HCT116 (cell line): ENCODE results near the gene CYP2A6. TPM values are rescaled to one million over a fixed set of nuclear protein-coding genes. Genes with fewer than 3 reads are reported as not detected.

Experiments used
- ATAC-seq: fragments of 200-7000 bp; cut with Tn5 transposase; 2 replicates; pipeline ENCODE4 v1.9.1; 2020; ENCODE audit warnings: mild to moderate bottlenecking, moderate library complexity
- BruUV-seq: library from RNA; stranded (reverse); fragments of 400-500 nt; replicated peaks from 2 replicates; lab custom pipeline; 2021; lab: Mats Ljungman, UMichigan
- CTCF ChIA-PET: fragments of 300-600 bp; sonication (Branson Sonifier 250); formaldehyde crosslinking; loops from one replicate; lab custom pipeline; 2021; ENCODE audit warnings: antibody characterized with exemption; lab: Charles Lee
- POLR2A ChIA-PET: fragments of 300-600, 350-600 bp; sonication (Branson Sonifier 250); formaldehyde crosslinking; loops from one replicate; lab custom pipeline; 2021; ENCODE audit warnings: antibody characterized with exemption; lab: Charles Lee
- RAD21 ChIA-PET, 2 experiments: fragments of 300-600 bp; sonication (Branson Sonifier 250); formaldehyde crosslinking; loops; one replicate each; lab custom pipeline; 2023; ENCODE audit warnings: low total read pairs in 2 of 2; ENCODE audit not compliant: uncharacterized antibody in 2 of 2, unreplicated experiment in 2 of 2, low non-redundant PET in 1 of 2; lab: Charles Lee
- DNase-seq: peaks from one replicate; pipeline ENCODE4 v3.0.0-alpha.2; 2010; ENCODE audit warnings: low read depth, low spot score
- H2AFZ ChIP-seq: fragments of 200-600 bp; shearing (Covaris generic), sonication (generic); 2 replicates; pipeline ENCODE4 v1.6.1; 2017; ENCODE audit warnings: low read depth, mixed run types, mixed read lengths, antibody characterized with exemption, low read length; ENCODE audit not compliant: poor library complexity, severe bottlenecking
- H3K27ac ChIP-seq: 2 replicates; pipeline ENCODE4 v1.5.1; 2012; ENCODE audit warnings: low read depth, low read length
- H3K27me3 ChIP-seq: fragments of 200-600 bp; sonication (generic); 2 replicates; pipeline ENCODE4 v1.6.1; 2016; ENCODE audit warnings: mixed run types, low read length, mixed read lengths; ENCODE audit not compliant: insufficient read depth
- H3K36me3 ChIP-seq, 2 experiments: fragments of 200-500 bp in 1 of 2; fragments of 200-600 bp in 1 of 2; sonication (Bioruptor generic) in 1 of 2; sonication (generic) in 1 of 2; 2 replicates each; pipeline versions ENCODE4 v1.5.1 to v1.6.1; 2014 to 2016; ENCODE audit warnings: low read length in 2 of 2, inconsistent platforms in 1 of 2, mixed read lengths in 1 of 2, mixed run types in 1 of 2; ENCODE audit not compliant: insufficient read depth in 2 of 2, control insufficient read depth in 1 of 2
- H3K4me1 ChIP-seq, 2 experiments: fragments of 200-600 bp in 1 of 2; sonication (generic) in 1 of 2; 2 replicates each; pipeline versions ENCODE4 v1.5.1 to v1.6.1; 2012 to 2017; ENCODE audit warnings: low read length in 2 of 2, inconsistent platforms in 1 of 2, mild to moderate bottlenecking in 1 of 2, mixed read lengths in 1 of 2, mixed run types in 1 of 2, moderate library complexity in 1 of 2; ENCODE audit not compliant: insufficient read depth in 2 of 2, control insufficient read depth in 1 of 2
- H3K4me2 ChIP-seq: fragments of 200-600 bp; sonication (generic); 2 replicates; pipeline ENCODE4 v1.6.1; 2017; ENCODE audit warnings: mixed run types, low read length, mixed read lengths
- H3K4me3 ChIP-seq, 2 experiments: fragments of 200-600 bp in 1 of 2; sonication (generic) in 1 of 2; replicated peaks in 1 of 2; 2 replicates each; pipeline ENCODE4 v1.5.1; 2011 to 2016; ENCODE audit warnings: low read length in 2 of 2, control low read depth in 1 of 2, low read depth in 1 of 2, mild to moderate bottlenecking in 1 of 2, mixed read lengths in 1 of 2, mixed run types in 1 of 2
- H3K79me2 ChIP-seq: fragments of 200-600 bp; sonication (generic); 2 replicates; pipeline ENCODE4 v1.6.1; 2017; ENCODE audit warnings: mild to moderate bottlenecking, mixed run types, low read length, moderate library complexity, mixed read lengths; ENCODE audit not compliant: insufficient read depth
- H3K9ac ChIP-seq: fragments of 200-600 bp; sonication (generic); 2 replicates; pipeline ENCODE4 v1.6.1; 2016; ENCODE audit warnings: low read length, mixed read lengths
- H3K9me2 ChIP-seq: fragments of 200-600 bp; sonication (generic), shearing (Covaris generic); 2 replicates; pipeline ENCODE4 v1.6.1; 2017; ENCODE audit warnings: mixed run types, mild to moderate bottlenecking, moderate library complexity; ENCODE audit not compliant: insufficient read depth
- H3K9me3 ChIP-seq, 2 experiments: fragments of 200-500 bp in 1 of 2; fragments of 200-600 bp in 1 of 2; sonication (Bioruptor generic) in 1 of 2; sonication (generic) in 1 of 2; 2 replicates each; pipeline ENCODE4 v1.6.1; 2014 to 2017; ENCODE audit warnings: low read length in 2 of 2, mixed read lengths in 2 of 2, inconsistent platforms in 1 of 2, low read depth in 1 of 2, mild to moderate bottlenecking in 1 of 2, mixed run types in 1 of 2, moderate library complexity in 1 of 2; ENCODE audit not compliant: control insufficient read depth in 1 of 2, insufficient read depth in 1 of 2
- H4K20me1 ChIP-seq: fragments of 200-600 bp; sonication (generic), shearing (Covaris generic); 2 replicates; pipeline ENCODE4 v1.6.1; 2017; ENCODE audit warnings: mixed run types, mild to moderate bottlenecking, moderate library complexity; ENCODE audit not compliant: insufficient read depth
- CBX3 ChIP-seq: IDR thresholded peaks from 2 replicates; pipeline ENCODE4 v1.6.1; 2012; ENCODE audit warnings: low read depth
- JUND ChIP-seq: IDR thresholded peaks from 2 replicates; pipeline ENCODE4 v1.6.1; 2012
- ZNF274 ChIP-seq: fragments of 200-500 bp; sonication (Bioruptor generic); IDR thresholded peaks from 2 replicates; pipeline ENCODE4 v1.6.1; 2014; ENCODE audit warnings: mild to moderate bottlenecking, low read depth, low read length, inconsistent platforms
- intact Hi-C: fragments of 100-400 bp; cut with micrococcal nuclease; formaldehyde crosslinking; loops from 2 replicates; pipeline ENCODE4 v1.10.0; 2022
- total RNA-seq: library from RNA; stranded (reverse); gene quantifications from one replicate; pipeline ENCODE4 v1.2.1, GENCODE V29; 2021; ENCODE audit not compliant: unreplicated experiment

The CYP2A6 gene
- total RNA-seq, 1 experiment from 2014 or later = 0.57 TPM

DNA sequence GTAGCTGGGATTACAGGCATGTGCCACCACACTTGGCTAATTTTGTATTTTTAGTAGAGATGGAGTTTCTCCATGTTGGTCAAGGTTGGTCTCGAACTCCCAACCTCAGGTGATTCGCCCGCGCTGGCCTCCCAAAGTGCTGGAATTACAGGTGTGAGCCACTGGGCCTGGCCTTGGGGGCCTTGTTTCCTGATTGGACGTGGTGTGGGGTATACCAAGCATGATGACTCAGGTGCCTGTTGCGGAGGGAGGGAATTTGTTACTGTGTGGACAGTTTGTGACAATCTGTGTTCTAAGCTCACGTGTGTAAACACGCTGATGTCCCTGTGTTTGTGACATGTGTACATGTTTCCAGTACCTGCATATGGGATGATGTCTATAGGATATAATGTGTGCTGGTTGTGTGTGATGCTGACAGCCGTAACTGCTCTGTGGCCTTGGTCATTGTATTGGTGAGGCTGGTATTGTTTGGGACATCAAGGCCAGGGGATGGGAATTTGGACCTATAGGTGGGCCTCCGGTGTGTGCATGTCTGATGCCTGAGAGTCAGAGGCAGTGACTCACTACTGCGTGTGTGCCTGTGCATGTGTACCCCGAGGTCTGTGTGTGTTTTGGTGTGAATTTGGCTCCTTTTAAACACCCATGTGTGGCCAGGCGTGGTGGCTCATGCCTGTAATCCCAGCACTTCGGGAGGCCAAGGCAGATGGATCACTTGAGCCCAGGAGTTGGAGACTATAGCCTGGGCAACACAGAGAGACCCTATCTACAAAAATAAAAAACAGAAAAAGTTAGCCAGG, 52.9 kb downstream of the CYP2A6 start:
- no peak for ATAC-seq

More for the DNA sequence above, 52.9 kb downstream of the CYP2A6 start:
- POLR2A ChIA-PET = interaction anchor here (1.8 to 2.3 kb wide), 2 partner anchors 19 to 47 kb away, joined by 8 to 19 read pairs; partner anchors contain the start of genes ACTMAP and RAB4B
- BruUV-seq = no TSS peak
- no peaks in the 10 kb centered on the region for H3K9me3 ChIP-seq
- peak overlapping the region; percentile 77 for H3K4me2 ChIP-seq
- RAD21 ChIA-PET = no interaction called here
- H3K4me1 ChIP-seq = peaks cover 9 to 32% of the 10 kb centered on the region in 2 experiments
- intact Hi-C loops = loop anchor here (5.0 kb wide), 1 partner anchor 80 kb away; the partner anchor contains the start of genes COQ8B and ITPKC
- CTCF ChIA-PET = interaction anchor here (1.0 to 1.8 kb wide), 3 partner anchors 9 to 347 kb away, joined by 3 to 17 read pairs (median 10); partner anchors contain the start of gene RAB4B
- H2AFZ ChIP-seq = no peak overlapping the region
- peak overlapping the region; percentile 70 for H3K9ac ChIP-seq
- TF ChIP-seq ZNF274 (no peak), CBX3 (no peak), JUND (no peak)
- TF ChIP-seq, all 23 proteins: peak for 0
- no peak for DNase-seq
- no peaks in the 10 kb centered on the region for H3K9me2 ChIP-seq
- no peaks in the 10 kb centered on the region for H4K20me1 ChIP-seq
- peaks cover 31% of the 10 kb centered on the region for H3K79me2 ChIP-seq
- H3K27me3 ChIP-seq = no peaks in the 10 kb centered on the region
- H3K27ac ChIP-seq = peak overlapping the region; percentile 87
- H3K4me3 ChIP-seq = peak overlapping the region in 1 of 2 experiments; percentile 88; a peak in 2 of 4 replicates
- peaks cover 7 to 20% of the 10 kb centered on the region in 2 experiments; a peak in 3 of 4 replicates for H3K36me3 ChIP-seq

Other genes with a start within 250 kb of the CYP2A6 start
- gene LTBP4, start 249.1 kb downstream of the CYP2A6 start, total RNA-seq = 310 TPM
- gene NUMBL, start 159.8 kb downstream of the CYP2A6 start, total RNA-seq = 41.7 TPM
- 47.1 TPM for gene COQ8B, start 133.6 kb downstream of the CYP2A6 start, total RNA-seq
- gene ITPKC, start 133.3 kb downstream of the CYP2A6 start, total RNA-seq = 11.4 TPM
- gene ACTMAP, start 100.0 kb downstream of the CYP2A6 start, total RNA-seq = 16.8 TPM
- 170 TPM for gene SNRPA, start 99.2 kb downstream of the CYP2A6 start, total RNA-seq
- 1.4 TPM for gene MIA, start 74.9 kb downstream of the CYP2A6 start, total RNA-seq
- 18.7 TPM for gene RAB4B, start 72.2 kb downstream of the CYP2A6 start, total RNA-seq
- 58.6 TPM for gene EGLN2, start 51.3 kb downstream of the CYP2A6 start, total RNA-seq
- gene CYP2A7, start 31.8 kb upstream of the CYP2A6 start, total RNA-seq = not detected
- 0.74 TPM for gene CYP2B6, start 140.8 kb upstream of the CYP2A6 start, total RNA-seq
- not detected for gene CYP2A13, start 238.0 kb upstream of the CYP2A6 start, total RNA-seq